Iris pigment epithelial cell (primary cell): ENCODE results near the gene PON3.
"Not testable (repeated sequence)": the region's sequence is repeated elsewhere in the genome, so short reads cannot be mapped to it uniquely, and the experiment has no call there.

Experiments used
- DNase-seq: peaks from one replicate; pipeline ENCODE4 v3.0.0-alpha.2; 2011; ENCODE audit warnings: low read depth

Gene PON3

DNA sequence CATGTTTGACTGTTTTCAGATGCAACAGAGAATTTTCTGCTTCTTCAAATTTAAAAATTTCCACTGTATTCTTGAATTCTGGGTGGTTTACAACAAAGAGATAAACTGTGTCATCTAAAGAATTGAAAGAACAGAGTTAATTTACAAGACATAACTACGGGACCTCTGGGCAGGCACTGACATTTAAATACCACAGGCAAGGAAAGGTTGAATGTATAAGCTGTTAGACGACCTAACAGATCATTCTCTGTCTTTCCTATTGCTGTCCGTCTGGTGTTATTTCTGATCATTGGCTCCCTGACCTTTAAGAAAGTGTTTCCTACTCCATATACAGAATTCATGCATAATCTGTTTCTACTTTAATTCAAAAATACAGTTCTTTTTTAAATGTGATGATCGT lies 15.5 kb upstream of the PON3 start:
- DNase-seq = no peak

DNA sequence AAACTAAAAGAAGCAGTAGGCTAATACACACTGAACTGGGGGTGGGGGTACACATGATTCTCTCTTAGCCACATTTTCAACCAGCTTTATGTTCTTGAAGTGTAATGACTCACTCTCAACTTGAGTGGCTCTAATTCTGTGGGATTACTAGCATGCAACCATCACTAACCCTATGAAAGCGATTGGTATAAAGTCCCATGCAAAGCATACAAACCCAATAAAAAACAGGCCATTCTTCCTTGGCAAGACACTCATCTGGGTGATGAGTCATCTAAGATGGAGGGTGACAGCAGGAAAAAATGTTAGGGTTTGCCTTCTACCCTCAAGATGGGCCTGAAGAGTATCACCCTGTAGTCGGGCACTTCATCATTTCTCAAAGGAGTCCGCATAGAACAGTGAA lies 14.9 kb upstream of the PON3 start:
- no peak for DNase-seq

DNA sequence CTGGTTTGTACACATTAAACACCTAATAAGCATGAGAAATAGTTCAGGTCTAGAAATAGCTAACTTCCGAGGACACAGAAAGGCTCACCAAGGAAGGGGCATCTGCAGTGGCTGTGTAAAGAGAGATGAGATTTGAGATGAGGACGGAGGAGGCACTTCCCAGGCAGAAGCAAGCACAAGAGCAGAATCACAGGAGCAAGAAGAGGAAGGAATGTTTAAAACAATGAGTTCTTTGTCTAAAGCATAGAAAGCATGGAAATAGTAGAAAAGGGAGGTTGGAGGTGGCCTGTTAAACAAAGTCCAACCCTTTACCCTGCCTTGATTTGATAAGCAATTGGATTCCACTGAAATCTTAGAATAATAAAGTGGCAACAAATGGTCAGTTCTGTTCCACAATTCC lies 11.6 kb upstream of the PON3 start:
- no peak for DNase-seq

DNA sequence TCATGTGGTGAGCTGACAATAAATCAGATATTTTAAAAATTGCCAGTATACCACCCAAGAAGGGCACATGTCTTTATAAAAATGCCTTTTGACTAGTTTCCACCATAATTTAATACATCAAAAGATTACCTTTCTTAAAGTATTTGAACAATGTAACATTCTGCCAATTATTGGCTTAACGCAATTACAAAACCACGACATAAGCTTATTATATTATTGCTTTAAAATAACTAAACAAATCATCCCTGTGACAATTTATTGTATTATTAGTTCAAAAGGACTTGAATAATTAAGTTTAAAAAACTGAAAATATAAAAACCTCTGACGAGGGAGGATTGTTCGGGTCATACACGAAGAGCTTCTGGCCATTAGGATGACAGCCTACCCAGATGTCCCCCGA lies 9.6 kb upstream of the PON3 start:
- DNase-seq = no peak

DNA sequence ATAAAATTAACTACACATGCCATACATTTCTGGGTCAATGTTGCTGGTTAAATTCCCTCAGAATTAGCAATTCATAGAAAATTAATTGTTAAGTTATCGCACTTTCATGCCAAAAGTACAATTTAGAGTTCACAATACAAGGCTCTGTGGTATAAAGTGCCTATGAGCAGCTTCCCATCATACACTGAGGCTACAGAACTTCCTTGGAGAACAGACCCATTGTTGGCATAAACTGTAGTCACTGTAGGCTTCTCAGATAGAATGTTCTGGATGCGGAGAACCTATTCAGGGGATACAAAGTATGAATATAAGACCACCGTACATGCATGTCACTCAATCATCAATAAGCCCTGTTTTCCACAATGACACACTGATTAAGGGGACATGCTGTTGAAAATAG lies 9.0 kb upstream of the PON3 start:
- DNase-seq = no peak

DNA sequence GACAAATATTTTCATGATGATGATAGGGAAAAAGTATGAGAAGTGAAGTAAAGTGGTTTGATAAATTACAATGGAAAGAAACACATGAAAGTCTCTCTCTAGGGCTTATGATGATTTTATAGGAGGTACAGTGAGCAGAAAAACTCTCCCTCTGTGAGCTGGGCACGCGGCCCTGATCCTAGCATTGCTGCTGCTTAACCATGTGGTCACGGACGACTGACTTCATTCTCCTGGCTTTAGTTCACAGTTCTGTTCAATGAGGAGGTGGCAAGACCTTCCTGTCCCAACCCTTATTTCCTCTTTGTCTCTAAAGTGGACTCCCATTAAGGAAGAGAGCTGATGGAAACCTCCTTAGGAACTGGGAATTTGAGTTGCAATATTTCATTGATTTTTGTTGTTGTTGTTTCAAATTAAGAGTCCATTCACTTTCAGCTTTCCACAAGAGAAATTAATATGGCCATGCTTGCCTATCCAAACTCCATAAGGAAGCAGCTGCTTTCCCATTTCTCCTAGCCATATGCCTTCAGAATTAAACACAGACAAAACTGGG lies 8.2 kb upstream of the PON3 start:
- peak; percentile 10 for DNase-seq

DNA sequence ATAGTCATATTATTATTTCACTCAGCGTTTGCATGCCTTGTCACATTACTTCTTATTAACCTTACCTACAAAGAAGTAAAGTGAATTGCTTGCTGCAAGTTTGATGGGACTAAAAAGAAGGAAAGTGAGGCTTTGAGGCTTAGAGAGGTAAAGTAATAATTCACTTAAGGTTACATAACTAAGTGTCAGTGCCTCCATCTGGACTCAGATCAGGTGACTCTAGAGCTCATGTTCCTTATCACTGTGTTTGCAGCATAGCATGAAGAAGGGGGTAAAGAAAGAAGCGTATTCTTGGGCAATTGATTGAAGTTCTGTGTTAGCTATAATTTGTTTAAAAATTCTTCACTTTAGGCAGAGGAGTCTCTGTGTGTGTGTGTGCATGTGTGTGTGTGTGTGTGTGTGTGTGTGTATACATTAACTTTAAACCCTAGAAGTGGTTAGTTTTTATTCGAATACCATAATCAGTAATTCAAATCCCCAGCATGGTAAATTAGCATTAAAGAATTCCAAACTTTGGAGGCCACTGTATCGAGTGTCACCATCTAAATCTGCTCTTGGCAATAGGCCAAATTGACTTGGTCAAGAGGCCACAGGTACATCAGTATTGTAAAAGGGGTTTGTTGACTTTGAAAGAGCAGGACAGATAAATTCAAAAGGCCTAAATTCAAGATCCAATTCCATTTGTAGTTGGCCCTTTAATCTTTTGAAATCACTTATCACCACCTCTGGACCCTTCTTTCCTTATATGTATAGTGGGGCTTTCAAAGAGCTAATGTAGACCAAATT lies 2.2 kb upstream of the PON3 start:
- DNase-seq = no peak

DNA sequence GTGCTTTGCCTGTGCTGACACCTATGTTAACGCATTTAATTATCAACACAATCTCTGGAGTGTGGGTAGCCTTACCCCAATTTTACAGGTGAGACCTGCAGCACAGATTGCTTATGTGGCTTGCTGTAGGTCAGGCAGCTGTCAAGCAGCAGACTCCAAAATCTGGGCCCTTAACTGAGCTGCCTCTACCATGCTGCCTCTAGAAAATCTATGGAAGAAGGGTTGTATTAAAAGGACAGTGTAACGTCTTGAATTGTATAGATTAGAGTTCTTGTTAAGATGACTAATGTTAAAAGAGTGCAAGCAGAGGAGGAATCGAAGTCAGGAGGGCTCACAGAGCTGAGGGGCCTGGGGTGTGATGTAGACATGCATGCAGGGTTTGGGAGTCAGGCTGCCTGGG lies 1.2 kb upstream of the PON3 start:
- DNase-seq = no peak

DNA sequence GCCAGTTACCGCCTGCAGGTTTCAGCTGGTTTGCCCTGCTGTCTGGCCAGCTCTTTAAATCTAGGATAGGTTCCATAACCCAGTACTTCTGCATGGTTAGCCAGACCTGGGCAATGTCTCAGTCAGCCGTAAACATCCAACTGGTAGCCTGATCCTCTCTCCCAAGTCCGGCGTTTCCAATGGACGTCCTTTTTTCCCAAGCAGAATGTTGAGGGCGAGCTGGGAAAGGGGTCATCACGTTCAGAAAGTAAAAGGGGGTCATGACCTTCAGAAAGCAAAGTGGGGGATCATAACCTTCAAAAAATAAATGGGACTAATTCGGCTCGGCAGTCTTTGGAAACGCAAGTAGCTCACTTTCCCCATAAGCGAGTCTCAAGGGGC lies 430 bp downstream of the PON3 start:
- no peak for DNase-seq

DNA sequence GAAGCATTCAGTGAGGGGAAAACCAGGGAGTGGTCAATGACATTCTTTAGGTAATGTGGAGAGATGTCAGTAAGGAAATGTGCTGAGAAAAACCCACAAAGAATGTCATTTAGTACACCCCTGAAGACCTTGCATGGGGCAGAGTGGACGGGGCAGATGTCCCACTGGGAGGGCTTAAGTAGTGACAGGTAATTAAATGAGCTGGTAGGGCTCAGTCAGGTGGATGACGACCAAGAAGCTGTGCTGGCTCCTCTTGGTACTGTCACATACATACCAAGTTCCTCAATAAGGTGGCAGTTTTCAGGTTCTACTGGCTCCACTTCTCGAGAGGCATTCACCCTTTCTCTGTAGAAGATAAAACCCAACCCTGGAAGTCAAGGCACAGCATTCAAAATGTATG lies 1.8 kb downstream of the PON3 start:
- DNase-seq = no peak

DNA sequence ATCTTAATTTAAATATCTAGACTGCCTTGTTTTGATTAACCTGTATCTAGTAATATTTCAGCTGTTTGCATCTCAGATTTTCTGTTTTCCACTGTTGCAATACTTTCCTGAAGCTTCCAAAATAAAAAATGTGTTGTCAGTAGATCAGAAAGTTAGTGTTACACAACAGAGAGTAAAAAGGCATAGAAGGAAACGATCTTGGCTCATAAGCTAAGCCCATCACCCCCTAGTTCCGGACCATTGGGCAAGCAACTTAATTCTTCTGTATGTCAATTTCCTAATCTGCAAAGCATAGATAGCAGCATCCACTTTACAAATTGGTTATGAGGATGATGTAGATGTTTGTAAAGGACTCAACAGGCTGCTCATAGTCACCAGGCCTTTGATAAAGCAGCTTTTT lies 4.4 kb downstream of the PON3 start:
- no peak for DNase-seq

DNA sequence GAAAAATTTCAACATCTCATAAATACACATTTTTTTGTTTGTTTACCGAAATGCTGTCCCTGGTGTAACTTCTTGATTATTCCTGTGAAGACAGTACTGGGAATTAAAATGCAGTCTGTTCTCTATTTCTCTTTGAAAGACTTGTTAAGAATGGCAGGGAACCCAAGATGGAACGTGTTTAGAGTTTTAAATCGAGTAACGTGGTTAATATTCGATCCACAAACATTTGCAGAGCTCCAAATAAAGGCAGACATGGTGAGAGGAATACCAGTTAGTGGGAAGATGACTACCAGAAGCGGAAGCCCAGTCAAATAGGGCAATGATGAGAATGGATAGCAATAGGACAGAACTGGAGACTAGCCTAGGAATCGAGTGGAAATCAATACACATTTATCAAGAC lies 6.7 kb downstream of the PON3 start:
- DNase-seq = no peak

DNA sequence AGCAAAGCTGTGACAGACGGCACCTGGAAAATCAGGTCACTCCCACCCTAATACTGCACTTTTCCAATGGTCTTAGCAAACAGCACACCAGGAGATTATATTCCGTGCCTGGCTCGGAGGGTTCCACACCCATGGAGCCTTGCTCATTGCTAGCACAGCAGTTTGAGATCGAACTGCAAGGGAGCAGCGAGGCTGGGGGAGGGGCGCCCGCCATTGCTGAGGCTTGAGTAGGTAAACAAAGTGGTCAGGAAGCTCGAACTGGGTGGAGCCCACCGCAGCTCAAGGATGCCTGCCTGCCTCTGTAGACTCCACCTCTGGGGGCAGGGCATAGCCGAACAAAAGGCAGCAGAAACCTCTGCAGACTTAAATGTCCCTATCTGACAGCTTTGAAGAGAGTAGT lies 16.7 kb downstream of the PON3 start:
- not testable (repeated sequence) for DNase-seq

DNA sequence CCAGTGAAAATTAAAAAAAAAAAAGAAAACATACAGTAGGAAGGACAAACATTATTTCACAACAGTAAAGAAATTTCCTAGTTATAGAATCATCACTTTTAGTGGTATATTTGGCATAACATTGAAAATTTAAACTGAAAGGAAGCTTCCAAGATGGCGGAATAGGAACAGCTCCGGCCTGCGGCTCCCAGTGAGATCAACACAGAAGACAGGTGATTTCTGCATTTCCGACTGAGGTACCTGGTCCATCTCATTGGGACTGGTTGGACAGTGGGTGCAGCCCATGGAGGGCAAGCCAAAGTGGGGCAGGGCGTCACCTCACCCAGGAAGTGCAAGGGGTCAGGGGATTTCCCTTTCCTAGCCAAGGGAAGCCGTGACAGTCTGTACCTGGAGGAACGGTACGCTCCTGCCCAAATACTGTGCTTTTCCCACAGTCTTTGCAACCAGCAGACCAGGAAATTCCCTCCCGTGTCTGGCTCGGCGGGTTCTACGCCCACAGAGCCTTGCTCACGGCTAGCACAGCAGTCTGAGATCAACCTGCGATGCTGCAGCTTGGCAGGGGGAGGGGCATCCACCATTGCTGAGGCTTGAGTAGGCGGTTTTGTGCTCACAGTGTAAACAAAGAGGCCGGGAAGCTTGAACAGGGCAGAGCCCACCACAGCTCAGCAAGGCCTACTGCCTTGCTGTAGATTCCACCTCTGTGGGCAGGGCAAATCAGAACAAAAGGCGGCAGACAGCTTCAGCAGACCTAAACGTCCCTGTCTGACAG lies 19.4 kb downstream of the PON3 start:
- DNase-seq = no peak

DNA sequence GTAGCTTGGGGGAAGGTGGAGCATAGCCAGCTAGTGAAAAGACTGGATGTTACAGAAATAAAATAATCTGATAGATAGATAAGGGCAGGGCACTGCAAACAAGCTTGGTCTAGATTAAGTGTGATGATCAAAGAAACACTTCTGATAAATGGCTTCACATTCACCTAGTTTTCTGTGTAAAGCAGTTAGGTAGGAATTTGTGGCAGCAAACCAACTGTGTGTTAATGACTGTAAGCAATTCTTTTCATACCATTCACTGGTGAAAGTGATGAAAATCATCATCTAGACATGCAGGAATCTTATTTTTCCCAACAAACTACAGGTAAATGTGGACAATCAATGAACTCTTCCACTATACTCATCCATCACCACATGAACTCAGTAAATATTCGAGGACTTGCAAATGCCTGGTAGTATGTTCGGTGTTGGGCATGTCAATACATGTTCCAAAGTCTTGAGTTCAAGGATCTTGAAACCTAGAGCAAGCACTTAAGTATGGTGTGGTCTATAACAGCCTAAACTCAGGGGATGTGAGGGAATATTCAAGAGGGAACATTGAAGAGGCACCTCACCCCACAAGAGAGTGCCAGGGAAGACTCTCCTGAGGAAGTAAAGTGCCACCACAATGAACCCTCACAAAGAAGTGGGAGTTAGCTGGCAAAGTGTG lies 20.5 kb downstream of the PON3 start:
- DNase-seq = no peak

DNA sequence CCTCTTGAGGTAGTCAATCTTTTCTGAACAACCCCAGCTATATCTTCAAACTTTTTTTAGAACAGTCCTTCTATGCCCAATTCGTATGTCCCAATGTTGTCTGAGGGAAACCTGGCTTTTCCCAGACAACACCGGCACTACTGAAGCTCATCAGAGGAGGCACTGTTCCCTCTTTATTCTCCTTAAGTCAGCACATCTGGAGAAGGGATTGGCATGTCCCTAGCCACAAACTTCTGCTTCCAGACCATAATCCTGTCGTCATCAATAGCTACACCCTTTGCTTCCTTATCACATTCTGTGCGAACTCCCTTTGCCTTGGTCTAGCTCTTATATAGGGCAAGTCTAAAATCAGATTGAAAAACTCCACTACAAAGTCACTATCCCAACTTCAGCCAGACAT lies 22.9 kb downstream of the PON3 start:
- no peak for DNase-seq

DNA sequence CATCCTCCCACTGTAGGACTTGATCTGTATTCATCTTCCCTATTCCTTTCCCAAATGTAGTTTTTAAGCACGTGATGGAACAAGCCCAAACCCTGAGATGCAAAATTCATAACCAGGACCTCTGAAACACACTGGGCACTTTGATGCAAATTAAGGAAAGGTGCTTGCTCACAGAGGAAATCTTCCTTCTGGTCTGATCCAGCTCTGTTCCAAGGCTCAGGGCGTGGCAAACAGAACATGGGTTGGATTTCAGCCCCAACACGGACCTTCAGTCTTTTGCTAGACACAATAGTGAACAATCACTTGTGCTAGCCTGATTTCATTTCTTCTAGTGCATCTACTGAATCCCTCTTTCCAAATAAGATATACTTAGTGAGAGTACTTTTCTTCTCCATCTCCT lies 27.9 kb downstream of the PON3 start:
- no peak for DNase-seq

DNA sequence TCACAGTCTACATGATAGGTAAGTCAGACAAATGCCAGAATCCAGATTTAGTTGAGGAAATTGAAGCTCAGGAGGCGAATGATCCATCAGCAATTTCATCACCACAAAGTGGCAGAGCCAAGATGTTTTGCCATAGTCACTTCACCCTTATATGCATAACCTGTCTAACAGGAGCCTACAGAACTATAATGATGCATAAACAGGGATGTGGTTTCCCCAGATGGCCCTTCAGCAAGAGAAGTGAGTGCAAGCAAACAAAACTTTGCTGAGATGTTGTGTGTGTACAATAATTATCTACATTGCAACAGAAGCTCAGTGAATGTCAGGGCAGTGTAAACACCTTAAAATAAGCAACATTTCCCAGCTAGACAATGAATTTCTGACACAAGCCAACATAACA lies 28.6 kb downstream of the PON3 start:
- DNase-seq = no peak

DNA sequence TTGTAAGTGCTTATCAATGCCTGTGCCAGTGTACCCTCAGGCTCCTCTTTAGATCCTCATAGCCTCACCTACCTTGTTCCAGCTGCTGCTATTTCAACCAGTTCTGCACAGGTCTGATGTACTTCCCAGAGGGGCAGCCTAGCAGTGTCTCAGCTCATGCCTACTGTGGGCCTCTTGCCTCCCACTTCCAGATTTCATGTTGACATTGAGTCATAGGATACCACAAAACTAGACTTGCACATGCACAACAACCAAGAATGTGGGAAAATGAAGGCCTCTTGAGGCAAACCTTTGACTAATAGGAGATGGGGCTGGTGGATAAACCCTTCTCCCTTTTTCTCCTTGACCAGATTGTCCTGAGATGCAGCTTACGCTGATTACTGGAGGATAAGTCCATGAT lies 31.0 kb downstream of the PON3 start:
- DNase-seq = peak; percentile 8

DNA sequence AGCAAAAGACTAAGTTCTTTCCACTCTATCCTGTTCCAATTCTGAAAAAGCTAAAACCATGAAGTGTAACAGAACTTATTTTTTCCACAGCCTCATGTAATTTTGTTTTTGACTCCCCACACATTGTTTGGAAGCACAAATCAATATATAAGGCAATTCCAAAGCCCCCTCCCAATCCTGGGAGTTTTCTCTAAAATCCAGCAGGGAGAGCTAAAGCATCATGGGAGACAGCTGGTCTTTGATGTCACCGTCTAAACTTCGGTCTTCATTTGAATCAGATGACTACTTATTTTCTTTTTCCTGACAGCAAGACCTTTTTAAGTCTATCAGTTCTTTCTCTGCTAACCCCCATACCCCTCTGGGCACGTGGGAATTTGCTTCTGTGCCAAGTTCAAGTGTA lies 38.6 kb downstream of the PON3 start:
- no peak for DNase-seq

DNA sequence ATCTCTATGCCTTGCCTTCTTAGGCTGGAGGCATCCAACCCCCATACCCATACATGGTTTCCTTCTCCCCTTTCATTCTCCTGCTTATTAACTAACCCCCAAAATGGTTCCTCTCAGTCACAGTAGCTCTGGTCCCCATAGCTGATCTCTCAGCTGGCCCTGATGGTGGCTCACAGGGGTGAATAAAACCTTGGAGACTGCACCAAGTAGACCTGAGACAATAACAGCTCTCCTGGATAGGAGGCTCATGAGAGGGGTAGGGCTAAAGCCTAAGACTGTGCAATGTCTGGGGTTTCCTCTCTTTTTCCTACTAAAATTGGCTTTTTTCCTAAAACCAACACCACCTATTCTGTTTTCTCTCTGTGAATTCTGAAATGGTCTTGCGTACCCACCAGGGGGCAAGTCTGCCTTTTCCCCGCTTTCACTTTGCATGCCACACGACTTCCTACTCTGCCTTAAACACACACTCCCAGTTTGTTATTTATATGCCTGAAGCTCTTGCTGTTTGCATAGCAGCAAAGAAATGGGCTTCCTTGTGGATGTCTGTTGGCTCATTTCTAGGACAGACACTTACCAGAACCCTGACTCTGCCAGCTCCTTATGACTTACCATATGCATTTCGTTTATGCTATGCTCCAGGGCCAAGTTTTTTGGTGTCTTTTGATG lies 53.4 kb downstream of the PON3 start:
- no peak for DNase-seq

DNA sequence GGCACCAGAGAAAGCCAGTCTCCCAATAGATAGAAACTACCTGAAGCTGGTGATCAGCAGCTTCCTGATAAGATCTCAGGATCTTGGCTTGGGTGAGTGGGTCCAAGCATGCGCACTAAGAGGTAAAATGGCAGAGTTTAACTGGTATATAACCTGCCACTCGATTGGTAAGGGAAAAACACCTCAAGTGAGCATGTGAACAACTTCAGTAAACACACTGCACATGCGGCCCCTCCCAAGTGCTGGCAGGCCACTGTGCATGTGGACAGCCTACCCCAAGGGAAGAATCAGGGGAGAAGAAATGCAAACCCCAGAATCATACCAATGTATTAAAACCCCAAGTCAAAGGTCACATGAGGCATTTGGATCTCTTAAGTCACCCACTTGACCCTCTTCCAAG lies 54.1 kb downstream of the PON3 start:
- no peak for DNase-seq
